SIG-M5 (cell line): ENCODE results near the gene TNFRSF11A.

Experiments used
- DNase-seq: peaks from one replicate; lab custom pipeline; 2025; lab: John Stamatoyannopoulos, UW

TNFRSF11A gene

GRCh38 chr18:62384610-62385097, 59.5 kb downstream of the TNFRSF11A start:
- DNase-seq = no peak

- no peak for DNase-seq
These were observed 61.0 kb downstream of the TNFRSF11A start for GRCh38 chr18:62386091-62386490.

- DNase-seq = no peak
These were observed 61.5 kb downstream of the TNFRSF11A start for GRCh38 chr18:62386601-62387000.

GRCh38 chr18:62387257-62387656, 62.1 kb downstream of the TNFRSF11A start:
- no peak for DNase-seq

- DNase-seq = no peak
These were observed 64.0 kb downstream of the TNFRSF11A start for GRCh38 chr18:62388855-62389760.

GRCh38 chr18:62389761-62390481, 64.8 kb downstream of the TNFRSF11A start:
- no peak for DNase-seq

GRCh38 chr18:62394006-62394763, 69.1 kb downstream of the TNFRSF11A start:
- DNase-seq = no peak

GRCh38 chr18:62396381-62396780, 71.3 kb downstream of the TNFRSF11A start:
- no peak for DNase-seq

GRCh38 chr18:62396967-62397366, 71.9 kb downstream of the TNFRSF11A start:
- DNase-seq = no peak

GRCh38 chr18:62398291-62398690, 73.2 kb downstream of the TNFRSF11A start:
- no peak for DNase-seq

GRCh38 chr18:62399276-62399675, 74.2 kb downstream of the TNFRSF11A start:
- DNase-seq = no peak

- DNase-seq = no peak
These were observed 74.7 kb downstream of the TNFRSF11A start for GRCh38 chr18:62399781-62400308.

- DNase-seq = no peak
These were observed 75.8 kb downstream of the TNFRSF11A start for GRCh38 chr18:62400916-62401315.

- DNase-seq = no peak
These were observed 77.3 kb downstream of the TNFRSF11A start for GRCh38 chr18:62402342-62402948.

- no peak for DNase-seq
These were observed 78.0 kb downstream of the TNFRSF11A start for GRCh38 chr18:62403120-62403519.

GRCh38 chr18:62404881-62405280, 79.8 kb downstream of the TNFRSF11A start:
- no peak for DNase-seq

GRCh38 chr18:62407660-62408059, 82.5 kb downstream of the TNFRSF11A start:
- no peak for DNase-seq

GRCh38 chr18:62409821-62410220, 84.7 kb downstream of the TNFRSF11A start:
- DNase-seq = no peak

GRCh38 chr18:62412231-62412979, 87.3 kb downstream of the TNFRSF11A start:
- DNase-seq = no peak

- DNase-seq = no peak
These were observed 88.1 kb downstream of the TNFRSF11A start for GRCh38 chr18:62413206-62413605.

GRCh38 chr18:62418258-62418657, 93.1 kb downstream of the TNFRSF11A start:
- no peak for DNase-seq
